Transverse colon (tissue), 4 donors: Measurements from ENCODE around the gene LDLRAD4. TPM values are rescaled to one million over a fixed set of nuclear protein-coding genes. Genes with fewer than 3 reads are reported as not detected.

Experiments
- DNase-seq: peaks from one replicate; pipeline ENCODE4 v3.0.0-alpha.2; 2019
- H3K27ac ChIP-seq, 4 donors: fragments of 200-600 bp; sonication (generic); 2 replicates each; pipeline ENCODE4 v1.5.1; 2016 to 2018; ENCODE audit warnings: inconsistent platforms in 4 of 4
- H3K27me3 ChIP-seq: fragments of 200-600 bp; sonication (generic); 2 replicates; pipeline ENCODE4 v1.5.1; 2017; ENCODE audit warnings: inconsistent platforms
- H3K36me3 ChIP-seq, 4 donors: fragments of 200-600 bp; sonication (generic); 2 replicates each; pipeline ENCODE4 v1.5.1; 2017 to 2019; ENCODE audit warnings: inconsistent platforms in 4 of 4
- H3K4me1 ChIP-seq, 4 donors: fragments of 200-600 bp; sonication (generic); 2 replicates each; pipeline ENCODE4 v1.5.1; 2017 to 2020; ENCODE audit warnings: inconsistent platforms in 4 of 4
- H3K4me3 ChIP-seq, 4 donors: fragments of 200-600 bp; sonication (generic); 1 replicate in 1 of 4; 2 replicates in 3 of 4; pipeline versions ENCODE4 v1.5.1 to v1.6.1; 2017 to 2019; ENCODE audit warnings: inconsistent platforms in 4 of 4
- H3K9me3 ChIP-seq, 2 donors: fragments of 200-600 bp; sonication (generic); 2 replicates each; pipeline ENCODE4 v1.5.1; 2017 to 2019; ENCODE audit warnings: inconsistent platforms in 2 of 2
- EP300 ChIP-seq: sonication (generic); formaldehyde crosslinking; IDR thresholded peaks from one replicate; pipeline ENCODE4 v1.6.1; 2017; ENCODE audit warnings: antibody characterized with exemption, low read depth
- POLR2A ChIP-seq: fragments of 450-650 bp; IDR thresholded peaks from one replicate; pipeline ENCODE4 v1.6.1; 2016; ENCODE audit warnings: antibody characterized with exemption, mild to moderate bottlenecking, moderate library complexity
- POLR2AphosphoS5 ChIP-seq, 3 donors: sonication (generic); formaldehyde crosslinking; IDR thresholded peaks; one replicate each; pipeline ENCODE4 v1.6.1; 2016; ENCODE audit warnings: antibody characterized with exemption in 3 of 3
- WGBS, 2 donors: methylation state at CpG; one replicate each; pipeline ENCODE4 v1.1.5; 2018; ENCODE audit warnings: low coverage in 1 of 2; 5-methylcytosine and 5-hydroxymethylcytosine counted together
- in situ Hi-C, 4 donors: fragments of 200-750 bp; cut with MboI; loops; one replicate each; pipeline versions ENCODE4 v1.15.0 to v1.15.1; 2017; ENCODE audit warnings: low sequenced_read_pairs in 3 of 4, low pct_ligation_motif_present in 1 of 4, low pct_unique_long_range_greater_than_20kb in 1 of 4
- intact Hi-C: fragments of 100-400 bp; cut with DNase I; formaldehyde crosslinking; loops from one replicate; pipeline ENCODE4 v1.15.1; 2023; ENCODE audit warnings: low total_unique reads
- total RNA-seq, 4 donors: library from RNA; depleted of rRNA; stranded (reverse); fragments of >200 nt; gene quantifications; one replicate each; pipeline ENCODE4 v1.1.0, GENCODE V29; 2016
- TF ChIP-seq, protein P1 (sequence below), 5 experiments: fragments of 200-600 bp in 3 of 5; fragments of 450-650 bp in 2 of 5; sonication (generic) in 3 of 5; IDR thresholded peaks; 1 replicate in 2 of 5; 2 replicates in 3 of 5; pipeline ENCODE4 v1.5.1; 2016 to 2017; ENCODE audit warnings: antibody characterized with exemption in 5 of 5, inconsistent platforms in 3 of 5, mild to moderate bottlenecking in 2 of 5, moderate library complexity in 1 of 5

LDLRAD4 gene
- total RNA-seq, 4 donors from 2014 or later = 34.8 to 277 (median 60.6) TPM

DNA sequence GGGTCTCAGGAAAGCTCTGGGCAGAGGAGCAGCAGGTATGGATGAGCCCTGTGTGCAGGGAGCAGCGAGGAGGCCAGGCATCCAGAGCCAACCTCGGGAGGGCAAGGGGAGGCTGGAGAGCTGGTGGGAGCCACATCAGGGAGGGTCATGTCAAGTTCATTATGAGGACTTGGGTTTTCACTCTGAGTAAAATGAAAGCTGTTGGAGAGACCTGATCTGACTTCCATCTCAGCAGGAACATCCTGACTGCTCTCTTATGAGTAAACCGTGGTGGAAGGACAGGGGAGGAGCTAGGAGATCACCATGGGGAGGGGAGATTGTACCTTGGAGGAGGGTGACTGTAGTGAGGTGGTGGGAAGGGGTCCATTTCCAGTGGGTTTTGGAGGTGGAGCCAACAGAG is 209.8 kb downstream of the LDLRAD4 start:
- H3K27me3 ChIP-seq = no peaks in the 10 kb centered on the region
- WGBS, 2 donors = 86 to 89% methylated on average over 3 of the region's 3 CpGs
- TF ChIP-seq EP300 (no peak), POLR2AphosphoS5 (IDR thresholded peaks at IDR 0.05) (no peak), POLR2A (no peak)
- TF ChIP-seq, protein P1, sequence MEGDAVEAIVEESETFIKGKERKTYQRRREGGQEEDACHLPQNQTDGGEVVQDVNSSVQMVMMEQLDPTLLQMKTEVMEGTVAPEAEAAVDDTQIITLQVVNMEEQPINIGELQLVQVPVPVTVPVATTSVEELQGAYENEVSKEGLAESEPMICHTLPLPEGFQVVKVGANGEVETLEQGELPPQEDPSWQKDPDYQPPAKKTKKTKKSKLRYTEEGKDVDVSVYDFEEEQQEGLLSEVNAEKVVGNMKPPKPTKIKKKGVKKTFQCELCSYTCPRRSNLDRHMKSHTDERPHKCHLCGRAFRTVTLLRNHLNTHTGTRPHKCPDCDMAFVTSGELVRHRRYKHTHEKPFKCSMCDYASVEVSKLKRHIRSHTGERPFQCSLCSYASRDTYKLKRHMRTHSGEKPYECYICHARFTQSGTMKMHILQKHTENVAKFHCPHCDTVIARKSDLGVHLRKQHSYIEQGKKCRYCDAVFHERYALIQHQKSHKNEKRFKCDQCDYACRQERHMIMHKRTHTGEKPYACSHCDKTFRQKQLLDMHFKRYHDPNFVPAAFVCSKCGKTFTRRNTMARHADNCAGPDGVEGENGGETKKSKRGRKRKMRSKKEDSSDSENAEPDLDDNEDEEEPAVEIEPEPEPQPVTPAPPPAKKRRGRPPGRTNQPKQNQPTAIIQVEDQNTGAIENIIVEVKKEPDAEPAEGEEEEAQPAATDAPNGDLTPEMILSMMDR (IDR thresholded peaks at IDR 0.05) = no peak
- no peak overlapping the region for H3K4me3 ChIP-seq
- H3K9me3 ChIP-seq = no peaks in the 10 kb centered on the region
- in situ Hi-C loops = loop anchor here in 1 of 4 donors (25.0 kb wide), 1 partner anchor 109 kb away; no protein-coding TSS in a partner anchor
- intact Hi-C loops = no loop called here
- H3K4me1 ChIP-seq = peaks cover 0 to 3% (median 0%) of the 10 kb centered on the region in 4 donors
- H3K27ac ChIP-seq = no peak overlapping the region
- H3K36me3 ChIP-seq = no peaks in the 10 kb centered on the region
- DNase-seq = no peak

DNA sequence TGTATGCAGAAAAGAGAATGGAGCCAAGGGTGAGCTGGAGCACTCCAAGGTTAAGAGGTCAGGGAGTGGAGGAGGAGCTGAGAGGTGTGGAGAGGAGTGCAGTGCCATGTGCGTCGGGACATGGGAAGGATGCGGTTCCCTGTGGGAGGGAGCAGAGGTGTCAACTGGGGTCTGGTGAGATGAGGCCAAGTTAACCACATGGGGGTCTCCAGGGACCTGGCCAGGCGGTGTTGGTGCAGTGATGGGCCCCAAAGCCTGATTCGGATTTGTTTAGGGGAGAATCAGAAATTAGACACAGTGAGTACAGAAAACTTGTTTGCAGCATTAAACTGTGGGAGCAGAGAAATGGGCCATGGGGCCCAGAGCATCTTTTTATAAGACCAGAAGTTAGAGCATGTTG is 210.5 kb downstream of the LDLRAD4 start:
- in situ Hi-C loops = loop anchor here in 1 of 4 donors (25.0 kb wide), 1 partner anchor 108 kb away; no protein-coding TSS in a partner anchor
- TF ChIP-seq, protein P1 (IDR thresholded peaks at IDR 0.05) = no peak
- TF ChIP-seq EP300 = no peak
- Histone ChIP-seq H3K9me3 (no peaks in the 10 kb centered on the region), H3K4me1 (peaks cover 0 to 3% (median 0%) of the 10 kb centered on the region in 4 donors), H3K27ac (no peak overlapping the region), H3K36me3 (no peaks in the 10 kb centered on the region), H3K27me3 (no peaks in the 10 kb centered on the region), H3K4me3 (no peak overlapping the region)
- DNase-seq = no peak
- WGBS, 2 donors = 81 to 100% methylated on average over 5 of the region's 5 CpGs
- intact Hi-C loops = no loop called here

DNA sequence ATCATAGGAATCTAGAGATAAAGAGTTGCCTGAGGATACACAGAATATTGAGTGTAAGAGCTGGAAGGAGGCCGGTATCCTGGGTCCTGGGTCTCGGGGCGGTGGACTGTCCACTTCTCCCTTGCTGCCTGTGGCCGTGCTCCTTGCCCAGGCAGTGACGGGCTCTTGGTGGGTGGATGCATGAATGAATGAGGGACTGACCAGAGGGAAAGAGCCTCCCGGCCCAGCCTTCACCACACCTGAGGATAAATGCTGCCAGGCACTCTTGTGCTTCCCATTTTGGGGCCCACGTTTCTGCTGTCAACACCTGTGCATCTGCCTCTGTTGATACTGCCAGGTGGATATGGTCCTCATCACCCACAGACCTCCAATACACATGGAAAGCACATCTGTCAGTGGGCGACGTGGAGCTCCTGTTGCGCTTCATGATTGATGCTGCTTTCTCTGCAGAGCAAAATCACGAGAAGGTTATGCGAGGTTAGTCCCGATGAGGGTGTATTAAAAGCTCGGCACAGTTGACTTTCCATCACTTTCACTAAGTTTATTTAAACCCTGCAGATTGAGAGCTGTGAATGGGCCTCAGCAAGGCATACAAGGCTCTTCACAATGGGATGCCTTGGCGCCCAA is 211.4 kb downstream of the LDLRAD4 start:
- no peak for TF ChIP-seq POLR2AphosphoS5 (IDR thresholded peaks at IDR 0.05)
- no peak for TF ChIP-seq EP300
- no peak for DNase-seq
- H3K4me1 ChIP-seq = peaks cover 0 to 3% (median 0%) of the 10 kb centered on the region in 4 donors
- H3K27ac ChIP-seq = no peak overlapping the region
- intact Hi-C loops (no loop called here), in situ Hi-C loops (loop anchor here in 1 of 4 donors (25.0 kb wide), 1 partner anchor 107 kb away; no protein-coding TSS in a partner anchor)
- H3K27me3 ChIP-seq = no peaks in the 10 kb centered on the region
- no peaks in the 10 kb centered on the region for H3K36me3 ChIP-seq
- no peaks in the 10 kb centered on the region for H3K9me3 ChIP-seq
- WGBS, 2 donors = 88% methylated on average over 15 of the region's 15 CpGs; no CpG with 5 or more reads in 1 of the 2 donors
- no peak overlapping the region for H3K4me3 ChIP-seq

DNA sequence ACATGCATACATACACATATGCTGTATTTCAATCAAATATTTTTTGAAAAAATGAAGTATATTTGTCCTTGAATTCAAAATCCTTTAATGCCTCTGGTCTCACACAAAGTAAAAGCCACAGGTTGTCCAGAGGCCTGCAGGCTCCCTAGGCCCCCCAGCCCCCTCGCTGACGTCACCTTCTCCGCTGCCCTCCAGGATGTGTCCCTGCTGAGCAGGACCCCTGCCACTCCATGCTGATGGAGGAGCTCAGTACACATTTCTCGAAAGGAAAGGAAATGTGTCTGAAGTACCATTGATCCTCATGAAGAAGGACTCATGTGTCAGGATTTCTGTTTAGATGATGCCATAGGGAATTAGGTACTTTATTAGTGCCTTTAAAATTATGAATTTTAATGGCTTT is 212.1 kb downstream of the LDLRAD4 start:
- TF ChIP-seq EP300 = no peak
- no peak for TF ChIP-seq POLR2A
- TF ChIP-seq POLR2AphosphoS5 (IDR thresholded peaks at IDR 0.05) = no peak
- TF ChIP-seq, protein P1 (IDR thresholded peaks at IDR 0.05) = no peak
- Histone ChIP-seq H3K27ac (no peak overlapping the region), H3K36me3 (no peaks in the 10 kb centered on the region), H3K4me3 (no peak overlapping the region), H3K9me3 (no peaks in the 10 kb centered on the region), H3K4me1 (no peaks in the 10 kb centered on the region), H3K27me3 (no peaks in the 10 kb centered on the region)
- DNase-seq = no peak
- intact Hi-C loops (no loop called here), in situ Hi-C loops (loop anchor here in 1 of 4 donors (25.0 kb wide), 1 partner anchor 107 kb away; no protein-coding TSS in a partner anchor)
- 92 to 100% methylated on average over 3 to 4 of the region's 4 CpGs for WGBS, 2 donors
